ENCODE measurements around the gene AK4. TPM values are rescaled to one million over a fixed set of nuclear protein-coding genes. Genes with fewer than 3 reads are reported as not detected.

Gene AK4
- total RNA-seq, 1 experiment from 2014 or later: 22.6 TPM

DNA sequence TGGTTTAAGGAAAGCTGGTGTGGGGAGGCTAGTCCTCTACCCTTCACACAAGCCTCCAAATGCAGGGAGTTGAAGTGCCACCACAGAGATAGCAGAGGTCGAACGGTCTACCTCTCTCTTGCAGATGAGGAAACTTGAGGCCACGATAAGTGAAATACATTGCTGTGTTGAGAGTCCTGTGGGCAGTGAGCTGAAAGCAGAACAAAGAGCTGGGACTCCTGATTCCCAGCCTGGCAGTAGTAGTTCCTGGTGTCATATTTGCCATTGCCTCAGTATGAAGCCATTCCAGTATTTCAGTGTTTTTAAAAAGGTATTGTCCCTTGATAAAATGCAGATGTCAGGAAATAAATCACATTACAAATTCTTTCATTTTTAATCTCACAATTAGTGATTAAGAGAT, 28.6 kb downstream of the AK4 start:
- DNase-seq (ENCODE audit: low spot score): no peak

DNA sequence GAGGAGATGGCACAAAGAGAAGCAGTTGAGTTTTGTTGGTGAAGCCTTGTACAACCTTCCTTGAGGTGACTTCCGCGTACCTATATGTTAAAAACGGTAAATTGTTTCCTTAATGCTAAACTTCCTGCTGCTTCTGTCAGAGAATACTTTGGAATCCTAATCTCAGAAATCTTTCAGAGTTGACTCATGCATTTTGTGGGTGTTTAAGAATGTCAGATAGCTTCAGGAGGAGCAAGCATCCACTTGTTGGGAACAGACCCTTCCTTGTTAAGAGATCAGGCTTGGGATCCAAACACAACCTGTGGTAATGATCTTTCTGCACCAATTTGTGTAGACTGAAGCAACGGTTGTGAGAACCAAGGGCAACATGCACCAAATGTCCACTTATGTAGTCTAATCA, 29.5 kb downstream of the AK4 start:
- DNase-seq (ENCODE audit: low spot score): peak; percentile 45

DNA sequence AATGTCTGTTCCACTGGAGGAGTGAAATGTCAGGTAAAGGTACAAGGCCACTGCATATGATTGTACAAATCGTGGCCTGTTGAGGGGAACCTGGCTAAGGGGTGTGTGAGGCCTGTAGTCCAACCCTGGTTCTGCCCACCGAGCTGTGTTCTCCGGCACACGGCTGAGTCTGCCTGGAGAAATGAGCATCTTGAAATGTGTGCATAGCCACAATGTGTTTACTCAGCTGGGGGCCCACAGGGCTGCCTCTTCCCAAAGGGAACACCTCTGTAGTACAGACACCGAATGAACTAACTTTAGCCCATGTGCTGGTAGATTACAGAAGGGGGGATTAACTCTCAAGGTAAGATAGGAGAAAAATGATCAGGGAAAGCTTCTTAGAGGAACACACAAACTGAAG, 30.2 kb downstream of the AK4 start:
- no peak for DNase-seq (ENCODE audit: low spot score)

DNA sequence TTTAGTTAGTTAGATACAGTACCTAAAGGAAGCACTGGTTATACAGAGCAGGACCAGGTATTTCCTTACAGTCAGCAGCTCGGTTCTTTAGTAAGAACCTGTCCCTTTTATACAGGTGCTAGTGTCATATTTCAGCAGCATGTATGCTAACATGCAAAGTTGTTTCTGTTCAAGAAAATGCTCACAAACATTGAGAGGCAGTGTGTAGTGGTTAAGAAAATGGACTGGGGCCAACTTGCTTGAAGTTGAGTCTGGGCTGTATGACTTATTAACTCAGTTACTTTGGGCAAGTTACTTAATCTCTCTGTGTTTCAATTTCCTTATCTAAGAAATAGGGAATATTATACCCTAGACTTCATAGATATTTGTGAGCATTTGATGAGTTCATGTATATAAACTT, 31.1 kb downstream of the AK4 start:
- DNase-seq (ENCODE audit: low spot score): no peak

DNA sequence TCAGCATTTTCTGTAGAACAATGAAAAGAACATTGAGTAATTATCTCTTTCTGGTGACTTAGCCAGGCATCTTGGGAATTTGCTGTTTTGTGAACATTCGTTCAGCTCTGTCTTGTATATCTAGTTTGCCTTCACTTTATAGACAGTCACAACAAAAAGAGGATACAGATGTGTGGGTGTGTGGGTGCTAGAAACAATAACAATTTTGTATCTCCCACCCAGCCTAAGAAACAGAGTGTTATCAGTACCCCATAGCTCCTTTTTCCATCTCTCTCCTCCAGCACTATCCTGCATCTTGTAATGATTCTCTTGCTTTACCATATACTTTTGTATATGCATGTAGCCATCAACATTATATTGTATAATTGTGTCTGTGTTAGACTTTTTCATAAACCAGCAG, 33.0 kb downstream of the AK4 start:
- no peak for DNase-seq (ENCODE audit: low spot score)

DNA sequence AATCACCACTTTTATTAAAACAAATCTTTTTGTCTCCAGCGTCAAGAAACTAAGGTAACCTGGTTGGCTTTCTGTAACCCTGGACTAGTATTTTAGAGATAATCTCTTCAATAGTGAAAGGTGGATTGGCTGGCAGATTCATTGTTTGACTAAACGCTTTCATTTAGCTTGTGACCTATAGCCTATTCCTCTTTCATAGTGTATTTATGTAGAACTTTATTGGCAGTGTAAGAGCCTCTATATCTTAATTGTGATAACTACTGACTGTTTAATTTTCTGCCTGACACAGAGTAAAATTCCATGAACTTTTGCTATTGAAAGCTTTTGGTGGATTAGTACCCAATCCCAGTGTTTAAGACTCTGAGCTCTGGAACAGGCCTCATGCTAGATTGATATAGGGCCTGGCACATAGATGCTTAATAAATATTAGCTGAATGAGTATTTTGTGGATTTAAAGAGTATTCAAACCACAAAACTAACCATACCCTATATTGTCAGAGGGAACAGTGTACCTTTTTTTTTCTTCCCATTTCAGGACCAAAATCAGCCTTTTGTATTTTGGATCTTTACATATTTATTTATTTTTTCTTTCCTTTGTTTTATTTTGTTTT, 34.8 kb downstream of the AK4 start:
- DNase-seq (ENCODE audit: low spot score): no peak

DNA sequence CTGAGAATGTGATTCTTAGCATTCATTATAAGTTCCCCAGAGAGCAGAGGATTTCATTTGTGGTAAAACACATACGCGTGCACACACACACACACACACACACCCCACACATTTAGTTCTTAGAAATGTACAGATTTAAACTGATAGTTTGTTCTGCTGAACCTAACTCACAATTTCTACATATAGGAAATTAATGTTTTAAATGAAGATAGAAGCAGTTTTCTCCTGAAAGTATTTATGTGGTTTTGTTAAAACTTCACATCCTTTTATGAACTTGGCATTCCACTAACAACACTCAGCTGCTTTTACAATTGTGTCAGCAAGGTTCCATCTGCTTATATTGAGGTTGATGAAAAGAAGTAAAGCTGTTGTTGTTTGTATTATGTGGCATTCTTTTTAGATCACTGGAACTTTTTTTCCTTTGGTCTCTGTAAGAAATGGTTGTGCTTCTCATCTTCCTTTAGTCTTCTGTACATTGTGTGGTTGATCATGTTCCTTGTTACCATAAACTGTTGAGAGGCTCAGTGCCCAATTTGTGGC, 41.6 kb downstream of the AK4 start:
- peak; percentile 35 for DNase-seq (ENCODE audit: low spot score)

DNA sequence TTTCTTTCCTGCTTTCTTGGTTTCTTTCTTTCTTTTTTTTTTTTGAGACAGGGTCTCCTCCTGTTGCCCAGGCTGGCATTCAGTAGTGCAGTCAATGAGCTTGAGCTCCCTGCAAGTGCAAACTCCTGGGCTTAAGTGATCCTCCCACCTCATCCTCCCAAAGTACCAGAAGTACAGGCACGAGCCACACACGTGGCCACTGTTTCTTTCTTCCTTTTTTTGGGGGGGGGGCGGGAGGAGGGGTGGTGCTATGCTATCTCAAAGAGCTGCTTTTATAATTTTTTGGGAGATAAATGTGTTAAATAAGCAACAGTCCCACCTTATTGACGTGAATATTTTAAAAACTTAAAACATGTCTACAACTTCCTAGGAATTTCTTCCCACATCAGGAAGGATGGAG, 42.2 kb downstream of the AK4 start:
- no peak for DNase-seq (ENCODE audit: low spot score)

DNA sequence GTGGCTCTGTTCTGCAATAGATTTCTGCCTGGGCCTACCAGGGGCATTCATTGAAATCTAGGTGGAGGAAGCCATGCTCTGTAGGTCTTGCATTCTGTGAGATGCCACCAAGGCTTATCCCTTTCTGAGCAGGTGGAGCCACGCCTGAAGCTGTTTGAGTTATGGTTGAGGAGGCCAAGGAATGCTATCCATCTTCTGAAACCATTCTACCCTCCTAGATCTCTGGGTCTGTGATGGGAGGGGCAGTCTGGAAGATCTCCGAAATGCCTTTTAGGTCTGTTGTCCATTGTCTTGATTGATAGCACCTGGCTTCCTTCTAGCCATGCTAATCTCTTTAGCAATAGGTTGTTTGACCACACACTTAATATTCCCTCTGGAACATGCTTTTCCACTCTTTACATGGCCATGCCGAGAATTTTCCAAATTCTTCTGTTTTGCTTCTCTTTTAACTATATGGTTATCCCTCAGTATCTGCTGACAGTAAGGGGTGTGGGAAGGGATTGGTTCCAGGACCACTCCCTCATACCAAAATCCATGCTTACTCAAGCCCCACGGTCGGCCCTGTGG, 45.2 kb downstream of the AK4 start:
- DNase-seq (ENCODE audit: low spot score): no peak

DNA sequence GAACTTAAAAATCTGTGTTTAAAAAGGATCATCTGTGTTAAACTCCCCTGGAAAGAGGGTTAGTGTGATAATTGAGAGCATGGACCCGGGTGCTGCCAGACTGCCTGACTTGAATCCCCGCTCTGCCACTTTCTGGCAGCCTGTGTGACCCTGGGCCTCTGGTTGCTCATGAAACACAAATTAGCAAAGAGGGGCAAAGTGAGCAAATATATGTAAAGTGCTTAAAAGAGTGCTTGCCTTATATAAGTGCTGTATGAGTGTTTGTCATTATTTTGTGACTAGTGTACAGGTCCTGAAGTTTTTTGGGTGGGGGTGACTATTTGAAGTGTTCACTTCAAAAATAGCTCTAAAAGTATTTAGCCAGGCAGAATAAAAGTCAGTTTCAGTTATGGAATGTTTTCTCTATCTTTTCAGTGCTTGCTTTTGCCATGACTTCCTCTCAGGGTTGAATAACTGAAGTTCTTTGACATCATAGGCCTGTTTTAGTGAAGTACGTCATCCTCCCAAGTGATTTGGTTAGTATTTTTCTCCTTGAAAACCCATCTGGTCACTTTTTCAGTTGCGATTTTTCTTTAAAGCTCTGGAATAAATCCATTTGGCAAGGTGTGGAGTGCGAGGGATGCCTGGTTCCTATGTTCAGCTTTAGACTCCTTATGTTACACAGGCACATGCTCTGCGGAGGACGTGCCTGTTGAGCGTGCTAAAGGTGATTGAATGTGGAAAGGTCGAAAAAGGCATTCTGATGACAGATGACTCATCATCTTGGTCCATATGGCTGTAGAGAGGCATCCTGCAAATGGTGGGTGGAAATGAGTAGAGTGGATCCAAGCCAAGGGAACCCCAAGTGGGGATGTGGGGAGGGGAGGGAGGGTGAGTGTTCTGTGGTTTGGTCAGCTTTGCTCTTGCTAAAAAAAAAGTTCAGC, 47.8 kb downstream of the AK4 start:
- DNase-seq (ENCODE audit: low spot score): no peak

DNA sequence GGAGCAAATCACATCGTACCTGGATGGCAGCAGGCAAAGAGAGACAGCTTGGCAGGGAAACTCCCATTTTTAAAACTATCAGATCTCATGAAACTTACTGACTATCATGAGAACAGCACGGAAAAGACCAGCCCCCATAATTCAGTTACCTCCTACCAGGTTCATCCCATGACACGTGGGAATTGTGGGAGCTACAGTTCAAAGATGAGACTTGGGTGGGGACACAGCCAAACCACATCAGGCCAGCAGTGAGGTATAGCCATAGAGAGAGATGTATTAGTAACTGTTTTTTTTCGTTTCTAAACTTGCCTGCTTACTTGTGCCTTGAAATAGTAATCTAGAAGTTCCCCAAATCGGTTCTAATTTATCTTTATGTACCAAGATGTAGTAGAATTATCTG, 48.9 kb downstream of the AK4 start:
- DNase-seq (ENCODE audit: low spot score): no peak

DNA sequence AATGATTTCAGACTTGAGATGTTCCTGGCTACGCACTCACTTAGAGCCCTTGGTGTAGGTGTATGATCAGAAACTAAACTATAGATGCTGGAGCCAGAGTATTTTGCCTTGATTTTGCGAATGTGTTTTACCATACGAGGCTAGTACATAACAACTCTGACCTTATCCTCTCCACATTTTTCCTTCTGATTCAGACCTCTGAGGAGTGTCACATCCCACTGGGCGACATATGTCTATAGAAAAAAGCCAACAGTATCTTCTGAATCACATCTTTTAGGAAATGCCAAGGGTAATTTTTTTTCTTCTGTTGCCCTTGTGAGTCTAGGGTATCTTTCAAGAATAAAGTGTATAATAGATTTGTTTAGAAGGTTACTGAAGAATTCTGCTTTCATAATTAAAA, 49.6 kb downstream of the AK4 start:
- no peak for DNase-seq (ENCODE audit: low spot score)

DNA sequence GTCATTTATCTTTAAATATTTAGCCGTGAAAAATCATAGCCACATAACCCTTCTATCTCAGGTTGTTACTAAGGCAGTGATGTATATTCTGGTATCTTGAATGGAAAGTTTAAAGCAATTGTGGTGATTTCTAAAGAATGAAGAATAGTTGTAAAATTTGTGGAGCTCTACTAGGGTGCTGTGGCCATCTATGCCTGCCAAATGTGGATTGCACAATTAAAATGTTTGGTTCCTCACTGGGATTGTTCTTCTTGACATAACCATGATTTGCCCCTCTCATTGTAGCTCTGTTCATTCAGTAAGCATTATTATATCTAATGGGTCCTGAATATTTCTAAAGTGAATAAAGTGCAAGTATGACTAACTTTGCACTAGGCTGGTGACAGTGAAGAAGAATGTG, 50.1 kb downstream of the AK4 start:
- no peak for DNase-seq (ENCODE audit: low spot score)

DNA sequence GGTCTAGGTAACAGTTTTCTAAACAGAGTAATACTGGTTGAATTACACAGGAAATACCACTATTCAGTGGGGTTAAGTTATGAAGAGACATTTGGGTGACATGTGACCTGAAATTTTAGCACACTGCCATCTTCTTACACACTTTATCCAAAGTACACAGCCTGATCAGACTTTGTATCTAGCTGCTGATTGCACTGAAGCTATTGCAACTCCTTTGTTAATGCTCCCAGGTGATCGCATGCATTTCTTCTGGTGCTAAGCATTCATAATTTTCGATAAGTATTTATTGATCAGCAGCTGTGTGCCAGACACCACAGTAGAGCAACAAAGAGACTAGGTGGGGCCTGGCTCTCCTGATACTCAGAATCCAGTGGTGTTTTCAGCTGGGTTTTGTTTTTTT, 52.4 kb downstream of the AK4 start:
- no peak for DNase-seq (ENCODE audit: low spot score)

DNA sequence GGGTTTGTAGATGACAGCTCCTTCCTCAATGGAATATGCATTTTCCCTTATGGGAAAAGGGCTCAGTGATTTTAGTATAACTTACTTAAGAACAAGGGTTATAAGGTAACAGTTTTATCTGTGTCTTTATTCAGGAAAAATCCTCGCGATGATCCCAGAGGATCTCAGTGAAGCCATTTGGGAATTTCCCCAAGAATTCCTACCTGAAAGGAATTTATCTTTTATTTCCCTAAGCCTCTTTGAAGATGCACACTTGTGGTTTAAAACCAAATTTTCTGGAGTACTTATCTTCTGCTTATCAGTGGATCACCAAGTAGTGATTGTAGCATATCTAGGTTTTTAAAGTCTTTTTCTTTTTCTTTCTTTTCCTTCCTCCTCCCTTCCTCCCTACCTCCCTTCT, 58.8 kb downstream of the AK4 start:
- no peak for DNase-seq (ENCODE audit: low spot score)

DNA sequence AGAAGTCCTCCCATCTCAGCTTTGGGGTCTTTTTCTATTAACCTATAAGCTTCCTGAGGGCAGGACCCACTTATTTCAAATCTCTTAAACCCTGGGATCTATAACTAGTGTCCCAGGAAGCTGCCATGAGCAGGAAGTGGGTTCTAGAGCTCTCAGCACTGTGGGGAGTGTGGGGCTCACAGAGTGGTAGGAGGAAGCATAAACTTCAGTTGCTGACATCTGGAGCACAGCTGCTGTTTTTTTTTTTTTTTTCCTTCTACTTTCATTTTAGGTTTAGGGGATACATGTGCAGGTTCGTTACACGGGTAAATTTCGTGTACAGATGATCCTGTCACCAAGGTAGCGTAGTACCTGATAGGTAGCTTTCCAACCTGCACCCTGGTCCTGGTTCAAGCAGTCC, 59.3 kb downstream of the AK4 start:
- no peak for DNase-seq (ENCODE audit: low spot score)

DNA sequence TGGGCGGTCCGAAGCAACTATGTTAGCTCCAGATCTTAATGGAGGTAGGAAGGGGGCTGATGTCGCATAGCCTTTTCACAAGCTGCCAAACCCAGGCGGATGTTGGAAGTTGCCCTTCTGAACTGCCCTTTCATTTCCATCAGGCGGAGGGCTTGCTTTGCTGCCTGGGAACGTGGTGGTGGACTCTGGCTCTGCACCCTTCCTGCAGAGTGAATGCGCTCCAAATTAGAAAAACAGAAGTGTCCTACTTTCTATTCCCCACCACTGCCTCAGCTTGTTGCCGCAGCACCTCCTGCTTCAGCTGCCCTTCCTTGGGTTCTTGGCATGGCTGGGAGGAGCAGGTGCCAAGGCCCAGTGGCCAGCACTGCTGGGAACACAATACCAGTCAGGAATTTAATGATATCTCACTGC, 60.6 kb downstream of the AK4 start:
- no peak for DNase-seq (ENCODE audit: low spot score)

DNA sequence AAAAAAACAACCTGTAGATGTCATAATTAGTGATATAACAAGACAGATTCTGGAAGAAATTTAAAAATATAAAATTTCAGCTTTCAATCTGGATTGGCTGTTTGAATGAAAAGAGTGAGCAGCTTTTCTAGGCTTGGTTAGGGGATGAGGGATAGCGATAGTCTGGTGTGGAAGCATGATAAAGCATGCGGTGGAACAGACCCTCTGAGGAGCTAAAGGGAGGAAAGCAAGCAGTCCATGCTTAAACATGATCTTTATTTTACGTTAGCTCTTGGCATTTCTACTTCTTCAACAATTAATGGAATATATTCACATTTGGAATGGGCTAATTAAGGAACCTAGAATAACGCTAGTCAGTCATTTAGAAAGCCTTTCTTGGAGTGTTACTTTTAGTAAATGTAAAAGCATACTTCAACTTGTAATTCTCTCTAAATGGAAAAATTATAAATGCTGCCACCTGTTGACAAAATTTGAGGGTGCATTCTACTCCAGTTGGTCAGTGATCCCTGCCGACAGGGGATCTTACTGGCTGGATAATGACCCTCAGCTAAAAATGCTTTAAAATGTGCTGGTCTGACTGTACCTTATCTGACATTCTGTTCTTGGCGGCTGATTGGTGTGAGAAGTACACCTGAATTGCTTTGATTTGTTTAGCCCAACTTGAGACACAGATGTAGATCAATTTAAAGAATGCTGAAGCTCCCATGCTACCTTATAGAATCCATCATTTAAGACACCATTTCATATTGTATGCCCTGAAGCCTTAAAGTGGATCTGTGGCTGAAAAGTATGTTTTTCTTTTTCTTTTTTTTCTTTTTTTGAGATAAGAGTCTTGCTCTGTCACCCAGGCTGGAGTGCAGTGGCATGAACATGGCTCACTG, 61.2 kb downstream of the AK4 start:
- no peak for DNase-seq (ENCODE audit: low spot score)

DNA sequence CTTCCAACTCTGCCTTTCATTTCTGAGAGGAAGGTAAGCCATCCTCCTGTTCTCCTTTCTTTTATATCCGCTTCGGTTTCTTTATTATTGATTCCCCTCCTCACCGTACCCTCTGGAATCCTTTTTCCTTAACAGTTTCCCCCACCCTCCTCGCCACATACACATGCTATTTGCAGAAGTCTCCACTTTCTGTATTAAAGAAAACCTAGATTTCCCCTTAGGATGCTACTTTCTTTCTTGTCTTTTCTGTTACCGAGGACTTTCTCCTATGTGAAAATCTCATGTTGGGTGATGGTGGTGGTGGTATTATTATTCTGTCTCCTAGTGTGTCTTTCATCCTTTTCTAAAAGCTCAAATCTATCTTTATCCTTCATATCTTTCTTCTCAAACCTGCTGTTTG, 62.3 kb downstream of the AK4 start:
- no peak for DNase-seq (ENCODE audit: low spot score)

DNA sequence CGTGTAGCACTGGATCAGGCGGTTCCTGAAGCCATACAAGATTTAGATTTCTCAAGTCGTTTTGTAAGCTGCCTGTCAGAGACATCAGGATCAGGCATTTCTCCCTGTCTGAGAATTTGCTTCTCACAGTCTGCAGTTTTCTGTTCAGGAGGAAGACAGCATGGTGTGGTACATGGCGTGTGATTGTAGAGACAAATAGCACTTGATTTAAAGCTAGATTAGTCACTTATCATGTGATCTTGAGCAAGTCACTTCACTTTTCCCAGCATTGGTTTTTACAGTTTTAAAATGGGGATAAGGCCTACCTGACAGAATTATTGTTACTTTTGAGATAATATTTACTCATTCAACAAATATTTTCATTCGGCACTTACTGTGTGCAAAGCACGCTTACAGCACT, 63.3 kb downstream of the AK4 start:
- DNase-seq (ENCODE audit: low spot score): no peak

DNA sequence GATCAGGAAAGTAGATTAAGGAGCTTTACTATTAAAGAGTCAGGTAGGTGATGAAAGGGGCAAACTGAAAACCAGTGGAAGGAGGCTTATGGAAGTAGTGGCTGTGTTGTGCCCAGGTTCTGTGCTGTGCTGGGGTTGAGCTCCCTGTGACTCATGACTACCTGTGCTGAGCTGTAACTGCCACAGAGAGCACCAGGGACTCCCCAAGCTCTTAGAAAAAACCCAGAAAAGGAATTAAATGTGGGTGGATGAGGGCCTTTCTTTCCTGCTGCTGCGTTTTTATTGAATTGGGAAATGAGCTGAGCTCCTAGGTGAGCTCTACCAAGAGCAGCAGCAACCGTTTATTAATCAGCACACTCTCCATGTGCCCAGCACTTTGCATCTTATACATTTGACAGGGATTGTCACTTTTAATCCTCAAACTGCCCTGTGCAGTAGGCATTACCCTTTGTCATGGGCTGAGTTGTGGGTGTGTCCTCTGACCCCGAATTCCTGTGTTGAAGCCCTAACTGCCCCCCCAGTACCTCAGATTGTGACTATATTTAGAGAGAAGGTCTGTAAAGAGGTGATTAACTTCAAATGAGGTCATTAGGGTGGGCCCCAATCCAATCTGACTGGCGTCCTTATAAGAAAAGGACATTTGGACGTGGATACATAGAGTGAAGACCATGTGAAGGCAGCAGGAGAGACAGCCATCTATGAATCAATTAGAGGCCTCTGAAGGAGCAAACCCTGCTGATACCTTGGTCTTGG, 65.4 kb downstream of the AK4 start:
- no peak for DNase-seq (ENCODE audit: low spot score)
